Body of pancreas (tissue), 4 donors: Measurements from ENCODE around the gene CAPN1.

Source experiments
- POLR2A ChIP-seq, 3 donors: fragments of 450-650 bp; IDR thresholded peaks; one replicate each; pipeline ENCODE4 v1.6.1; 2016; ENCODE audit warnings: antibody characterized with exemption in 3 of 3, mild to moderate bottlenecking in 2 of 3
- TF ChIP-seq, protein P1 (sequence below), 7 experiments: fragments of 450-650 bp in 4 of 7; fragments of 200-600 bp in 3 of 7; sonication (generic) in 3 of 7; IDR thresholded peaks; one replicate each; pipeline ENCODE4 v1.5.1; 2016 to 2019; ENCODE audit warnings: antibody characterized with exemption in 7 of 7

DNA sequence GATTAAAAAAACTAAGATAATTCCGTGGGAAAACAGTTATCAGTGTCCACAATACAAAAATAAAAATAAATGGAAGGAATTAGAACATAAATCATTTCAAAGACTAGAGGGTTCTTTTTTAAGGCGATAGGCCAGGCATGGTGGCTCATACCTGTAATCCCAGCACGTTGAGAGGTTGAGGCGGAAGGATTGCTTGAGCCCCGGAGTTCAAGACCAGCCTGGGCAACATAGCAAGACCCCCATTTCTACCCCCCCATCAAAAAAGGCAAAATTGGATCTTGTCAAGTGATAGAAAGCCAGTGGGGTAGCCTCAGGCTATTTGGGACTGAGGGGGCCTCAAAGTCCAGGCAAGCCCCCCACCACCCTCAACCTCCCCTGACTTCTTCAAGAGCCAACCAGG, 59.4 kb downstream of the CAPN1 start:
- TF ChIP-seq, protein P1, sequence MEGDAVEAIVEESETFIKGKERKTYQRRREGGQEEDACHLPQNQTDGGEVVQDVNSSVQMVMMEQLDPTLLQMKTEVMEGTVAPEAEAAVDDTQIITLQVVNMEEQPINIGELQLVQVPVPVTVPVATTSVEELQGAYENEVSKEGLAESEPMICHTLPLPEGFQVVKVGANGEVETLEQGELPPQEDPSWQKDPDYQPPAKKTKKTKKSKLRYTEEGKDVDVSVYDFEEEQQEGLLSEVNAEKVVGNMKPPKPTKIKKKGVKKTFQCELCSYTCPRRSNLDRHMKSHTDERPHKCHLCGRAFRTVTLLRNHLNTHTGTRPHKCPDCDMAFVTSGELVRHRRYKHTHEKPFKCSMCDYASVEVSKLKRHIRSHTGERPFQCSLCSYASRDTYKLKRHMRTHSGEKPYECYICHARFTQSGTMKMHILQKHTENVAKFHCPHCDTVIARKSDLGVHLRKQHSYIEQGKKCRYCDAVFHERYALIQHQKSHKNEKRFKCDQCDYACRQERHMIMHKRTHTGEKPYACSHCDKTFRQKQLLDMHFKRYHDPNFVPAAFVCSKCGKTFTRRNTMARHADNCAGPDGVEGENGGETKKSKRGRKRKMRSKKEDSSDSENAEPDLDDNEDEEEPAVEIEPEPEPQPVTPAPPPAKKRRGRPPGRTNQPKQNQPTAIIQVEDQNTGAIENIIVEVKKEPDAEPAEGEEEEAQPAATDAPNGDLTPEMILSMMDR (IDR thresholded peaks at IDR 0.05) = no peak
- TF ChIP-seq POLR2A (IDR thresholded peaks at IDR 0.05) = no peak
